Stimulated activated CD8-positive, alpha-beta memory T cell treated with anti-CD3 and anti-CD28 coated beads, Interleukin-15, amount 100 ng/mL, for 24 hours (primary cell): Measurements from ENCODE around the gene ASIC1.
A peak's percentile ranks its signal among the peaks of the same experiment; 100 is the strongest.

Experiments
- DNase-seq: peaks from one replicate; pipeline ENCODE4 v3.0.0-alpha.2; 2020; ENCODE audit warnings: low read depth

ASIC1 gene

DNA sequence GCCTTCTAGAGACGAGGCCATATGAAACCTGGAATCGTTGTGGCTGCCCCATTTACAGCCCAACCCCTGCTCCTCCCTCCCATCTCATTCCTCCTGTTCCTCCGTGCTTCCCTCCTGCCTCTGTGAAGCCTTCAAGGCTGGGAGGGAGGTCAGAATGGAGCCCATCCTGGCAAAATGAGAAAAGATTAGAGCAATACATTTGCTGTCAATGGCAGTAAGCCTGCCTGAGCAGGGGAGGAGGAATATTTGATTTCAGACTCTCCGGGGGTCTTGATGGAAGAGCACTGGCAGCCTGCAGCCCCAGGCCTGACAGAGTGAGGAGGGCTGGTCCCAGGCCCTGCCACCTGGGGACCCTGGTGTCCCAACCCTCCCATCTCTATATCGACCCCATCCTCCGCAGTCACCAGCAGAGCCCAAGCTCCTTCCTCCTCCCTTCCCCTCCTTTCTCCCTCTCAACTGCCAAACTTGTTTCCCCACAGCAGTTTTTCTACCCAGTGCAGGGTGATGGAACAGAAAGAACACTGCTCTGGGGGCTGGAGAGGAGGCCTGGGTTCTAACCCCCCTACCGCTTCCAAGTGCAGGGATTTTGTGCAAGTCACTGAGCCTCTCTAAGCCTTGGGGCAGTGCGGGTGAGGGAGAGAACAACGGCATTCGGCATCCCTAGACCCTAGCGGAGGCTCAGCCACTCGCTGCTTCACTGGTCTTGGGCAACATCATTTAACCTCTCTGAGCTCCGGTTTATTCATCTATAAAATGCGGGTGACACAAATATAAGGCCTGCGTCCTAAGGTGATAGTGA lies 16.1 kb upstream of the ASIC1 start:
- no peak for DNase-seq

DNA sequence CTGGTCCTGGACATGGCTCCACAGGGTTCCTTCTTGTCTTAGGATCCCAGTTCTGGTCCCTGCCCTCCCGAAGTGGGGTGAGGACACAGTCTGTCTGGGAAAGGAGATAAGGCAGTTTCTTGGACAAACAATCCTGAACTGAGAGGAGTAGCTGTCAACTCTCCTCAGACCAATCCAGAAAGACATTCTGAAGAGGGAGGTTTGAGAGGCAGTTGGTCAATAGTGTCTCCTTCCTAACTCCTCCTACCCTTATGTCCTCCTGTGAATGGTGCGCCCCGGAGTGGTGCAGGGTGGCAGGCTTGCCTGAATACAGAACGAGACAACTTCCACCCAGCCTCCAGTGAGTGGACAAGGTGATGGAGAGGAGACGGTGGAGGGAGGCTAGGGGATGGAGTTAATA lies 15.4 kb upstream of the ASIC1 start:
- no peak for DNase-seq

- no peak for DNase-seq
Measured at GRCh38 chr12:50042693-50043092, 14.7 kb upstream of the ASIC1 start.

DNA sequence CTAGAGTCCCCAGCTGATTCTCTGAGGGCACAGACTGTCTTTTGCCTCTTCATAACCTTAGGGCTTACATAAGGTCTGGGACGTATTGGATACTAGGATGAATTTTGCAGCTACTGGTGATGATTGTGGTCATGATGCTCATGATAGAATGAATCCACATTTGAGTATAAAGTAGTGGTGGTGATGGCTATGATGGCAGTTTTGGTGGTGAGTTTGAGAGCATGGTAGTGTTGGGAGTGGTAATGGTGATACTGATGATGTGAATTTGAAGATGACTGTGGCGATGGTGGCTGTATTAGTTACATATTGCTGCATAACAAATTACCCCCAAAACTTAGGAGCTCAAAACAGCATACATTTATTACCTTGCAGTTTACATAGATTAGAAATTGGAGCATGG lies 14.1 kb upstream of the ASIC1 start:
- no peak for DNase-seq

DNA sequence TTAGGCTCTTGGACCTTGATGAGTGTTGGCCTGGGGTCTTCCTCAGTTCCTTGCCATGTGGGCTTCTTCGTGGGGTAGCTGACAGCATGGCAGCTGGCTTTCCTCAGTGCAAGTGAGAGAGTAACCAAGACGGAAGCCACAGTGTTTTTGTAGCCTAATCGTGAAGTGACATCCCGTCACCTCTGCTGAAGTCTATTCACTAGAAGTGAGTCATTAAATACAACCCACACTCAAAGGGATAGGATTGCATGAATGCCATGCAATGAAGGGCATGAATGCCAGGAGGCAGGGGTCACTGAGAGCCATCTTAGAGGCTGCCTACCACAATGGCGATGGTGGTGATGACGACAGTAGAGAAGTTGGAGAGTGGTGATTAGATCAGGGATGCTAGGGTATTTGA lies 13.5 kb upstream of the ASIC1 start:
- DNase-seq = no peak

- no peak for DNase-seq
Measured at GRCh38 chr12:50047693-50048250, 9.6 kb upstream of the ASIC1 start.

- DNase-seq = no peak
Measured at GRCh38 chr12:50049254-50050118, 7.9 kb upstream of the ASIC1 start.

- DNase-seq = no peak
Measured at GRCh38 chr12:50050119-50050385, 7.3 kb upstream of the ASIC1 start.

DNA sequence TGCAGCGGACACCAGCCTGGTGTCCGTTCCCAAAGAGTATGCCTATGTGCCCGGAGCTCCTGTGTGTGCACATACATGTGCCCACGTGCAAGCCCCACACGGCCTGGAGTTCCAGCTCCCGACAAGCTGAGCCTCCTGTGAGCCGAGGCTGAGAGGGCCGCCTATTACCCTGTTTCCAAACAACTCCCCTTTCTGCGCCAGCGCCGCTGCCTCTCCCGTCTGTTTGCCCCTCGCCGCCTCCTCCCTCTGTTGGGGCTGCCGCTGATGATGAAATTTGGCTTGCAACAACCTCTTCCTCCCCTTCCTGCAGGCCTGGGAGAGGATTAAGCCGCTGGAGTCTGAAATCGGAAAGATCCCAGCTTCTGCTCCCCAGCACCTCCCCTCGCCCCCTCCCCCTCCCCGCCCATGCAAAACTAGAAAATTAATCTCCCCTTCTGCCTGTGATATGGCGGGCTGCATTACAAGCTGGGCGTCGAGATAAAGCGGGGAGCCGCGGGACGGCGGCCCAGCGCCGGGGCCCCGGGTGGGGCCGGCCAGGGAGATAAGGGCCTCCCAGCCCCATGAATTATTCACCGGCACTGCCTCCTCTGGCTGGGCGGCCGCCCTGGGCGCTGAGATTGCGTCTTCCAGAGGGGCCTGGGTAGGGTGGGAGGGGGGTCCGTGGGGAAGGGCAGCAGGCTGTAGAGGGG lies 6.8 kb upstream of the ASIC1 start:
- DNase-seq = no peak

- no peak for DNase-seq
Measured at GRCh38 chr12:50051101-50051806, 6.1 kb upstream of the ASIC1 start.

GRCh38 chr12:50052544-50052943 lies 4.9 kb upstream of the ASIC1 start:
- DNase-seq = no peak

DNA sequence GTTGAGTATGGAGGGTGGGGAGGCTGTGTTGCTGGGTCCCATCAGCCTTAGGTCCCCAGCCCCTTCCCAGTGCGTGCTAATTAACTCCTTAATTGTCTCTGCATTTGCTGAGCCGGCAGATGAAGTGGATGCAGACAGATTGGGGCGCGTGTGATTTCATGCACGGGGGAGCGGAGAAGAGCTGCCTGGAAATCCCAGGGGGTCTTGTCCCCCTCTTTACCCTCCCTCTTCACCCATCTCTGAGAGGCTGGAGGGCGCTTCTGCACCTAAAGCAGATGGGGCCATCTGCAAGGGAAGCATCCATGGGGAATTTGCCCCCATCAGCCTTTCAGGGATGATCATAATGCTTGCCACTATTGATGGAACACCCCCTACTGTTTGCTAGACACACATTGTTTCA lies 4.4 kb upstream of the ASIC1 start:
- DNase-seq = no peak

DNA sequence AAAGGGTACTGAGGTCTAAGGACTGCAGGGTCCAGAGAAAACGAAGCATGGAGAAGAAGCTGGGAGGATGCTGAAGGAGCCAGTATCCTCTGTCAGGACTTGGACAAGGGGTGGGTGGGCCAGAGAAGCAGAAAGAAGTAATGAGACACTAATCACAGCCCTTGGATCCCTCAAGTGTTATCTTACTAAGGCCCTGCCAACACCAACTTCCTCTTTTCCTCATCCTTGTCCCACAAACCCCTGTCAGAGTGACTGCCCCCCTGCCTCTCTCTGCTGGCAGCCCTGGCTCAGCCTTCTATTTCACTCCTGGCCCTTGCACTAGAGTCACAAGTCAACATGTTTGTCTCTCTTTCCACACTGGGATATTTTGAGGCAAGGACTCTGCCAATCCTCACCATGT lies 3.8 kb upstream of the ASIC1 start:
- DNase-seq = no peak

GRCh38 chr12:50055831-50056638 lies 1.4 kb upstream of the ASIC1 start:
- peak; percentile 33 for DNase-seq

- no peak for DNase-seq
Measured at GRCh38 chr12:50056639-50056976, 788 bp upstream of the ASIC1 start.

- DNase-seq = no peak
Measured at GRCh38 chr12:50057896-50058670, 687 bp downstream of the ASIC1 start.

DNA sequence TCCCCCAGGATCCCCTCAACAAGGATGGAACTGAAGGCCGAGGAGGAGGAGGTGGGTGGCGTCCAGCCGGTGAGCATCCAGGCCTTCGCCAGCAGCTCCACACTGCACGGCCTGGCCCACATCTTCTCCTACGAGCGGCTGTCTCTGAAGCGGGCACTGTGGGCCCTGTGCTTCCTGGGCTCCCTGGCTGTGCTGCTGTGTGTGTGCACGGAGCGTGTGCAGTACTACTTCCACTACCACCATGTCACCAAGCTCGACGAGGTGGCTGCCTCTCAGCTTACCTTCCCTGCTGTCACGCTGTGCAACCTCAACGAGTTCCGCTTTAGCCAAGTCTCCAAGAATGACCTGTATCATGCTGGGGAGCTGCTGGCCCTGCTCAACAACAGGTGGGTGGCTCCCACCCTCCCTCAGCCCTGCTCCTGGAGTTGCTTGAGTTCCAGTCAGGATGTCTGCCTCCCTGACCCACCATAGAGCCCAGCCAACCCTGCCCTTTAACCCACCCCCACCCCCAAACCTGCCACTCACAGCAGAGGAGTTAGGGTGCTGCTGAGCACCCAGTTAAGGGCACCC lies 1.4 kb downstream of the ASIC1 start:
- no peak for DNase-seq

DNA sequence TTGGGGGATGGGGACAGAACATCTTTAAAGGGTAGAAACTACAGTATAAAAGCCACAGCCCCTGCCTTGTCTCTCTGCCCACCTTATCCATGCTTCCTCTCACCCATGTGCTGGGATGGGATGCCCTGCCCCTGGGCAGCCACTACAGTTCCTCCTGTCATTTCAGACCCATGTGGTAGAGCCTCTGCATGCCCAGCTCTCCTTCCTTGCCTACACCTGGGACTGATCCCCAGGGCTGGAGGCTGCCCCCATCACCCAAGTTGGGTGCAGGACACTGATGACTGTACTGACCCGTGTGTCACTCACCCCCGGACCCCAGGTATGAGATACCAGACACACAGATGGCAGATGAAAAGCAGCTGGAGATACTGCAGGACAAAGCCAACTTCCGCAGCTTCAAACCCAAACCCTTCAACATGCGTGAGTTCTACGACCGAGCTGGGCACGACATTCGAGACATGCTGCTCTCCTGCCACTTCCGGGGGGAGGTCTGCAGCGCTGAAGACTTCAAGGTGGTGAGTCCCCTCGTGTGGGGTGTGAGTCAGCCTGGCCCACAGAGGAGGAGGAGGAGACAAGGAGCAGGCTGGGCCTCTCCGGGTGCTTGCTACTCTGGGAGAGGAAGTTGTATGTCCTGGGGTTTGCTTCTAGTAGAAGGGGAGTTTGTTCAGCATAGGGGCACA lies 2.2 kb downstream of the ASIC1 start:
- no peak for DNase-seq

- no peak for DNase-seq
Measured at GRCh38 chr12:50060120-50060468, 2.7 kb downstream of the ASIC1 start.

- DNase-seq = no peak
Measured at GRCh38 chr12:50061171-50061570, 3.8 kb downstream of the ASIC1 start.
